NCI-H2196 treated with DMSO at 0.1 percent for 48 hours (cell line): ENCODE results near the gene PRTN3.

ENCODE experiments used
- DNase-seq: peaks from one replicate; lab custom pipeline; 2025; ENCODE audit not compliant: unreplicated experiment; lab: John Stamatoyannopoulos, UW

PRTN3 gene, protein sequence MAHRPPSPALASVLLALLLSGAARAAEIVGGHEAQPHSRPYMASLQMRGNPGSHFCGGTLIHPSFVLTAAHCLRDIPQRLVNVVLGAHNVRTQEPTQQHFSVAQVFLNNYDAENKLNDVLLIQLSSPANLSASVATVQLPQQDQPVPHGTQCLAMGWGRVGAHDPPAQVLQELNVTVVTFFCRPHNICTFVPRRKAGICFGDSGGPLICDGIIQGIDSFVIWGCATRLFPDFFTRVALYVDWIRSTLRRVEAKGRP

DNA sequence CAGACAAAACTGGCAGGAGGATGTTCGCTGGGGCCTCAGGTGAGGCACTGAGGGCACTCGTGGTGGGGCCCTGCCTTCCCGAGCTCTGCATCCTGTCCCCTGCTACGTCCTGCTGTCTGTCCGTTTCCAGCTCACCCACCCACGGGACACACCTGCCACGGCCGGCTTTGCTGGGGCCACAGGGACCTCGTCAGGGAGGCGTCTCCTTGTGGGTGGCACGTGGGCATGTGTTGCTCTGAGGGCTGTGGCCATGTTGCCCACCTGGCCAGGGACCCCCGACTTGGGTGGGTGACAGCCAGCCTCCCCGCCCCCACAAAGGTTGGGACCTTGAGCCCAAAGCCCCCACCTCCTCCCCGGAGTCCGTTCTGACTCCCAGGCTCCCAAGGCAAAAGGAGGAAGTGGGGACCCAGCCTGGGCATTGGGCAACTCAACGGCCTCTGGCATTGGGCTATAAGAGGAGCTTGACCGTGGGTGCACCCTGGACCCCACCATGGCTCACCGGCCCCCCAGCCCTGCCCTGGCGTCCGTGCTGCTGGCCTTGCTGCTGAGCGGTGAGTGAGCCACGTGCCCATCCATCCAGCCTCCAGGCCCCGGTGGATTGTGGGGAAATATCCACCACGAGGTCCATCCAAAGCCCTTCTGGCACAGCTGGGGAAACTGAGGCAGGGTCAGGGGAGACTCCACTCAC, at the start of gene PRTN3:
TSS of gene PRTN3 (plus strand) at position 481 of the 688 bp plus-strand sequence. CDS start at position 491, 10 bp downstream.
- no peak for DNase-seq

DNA sequence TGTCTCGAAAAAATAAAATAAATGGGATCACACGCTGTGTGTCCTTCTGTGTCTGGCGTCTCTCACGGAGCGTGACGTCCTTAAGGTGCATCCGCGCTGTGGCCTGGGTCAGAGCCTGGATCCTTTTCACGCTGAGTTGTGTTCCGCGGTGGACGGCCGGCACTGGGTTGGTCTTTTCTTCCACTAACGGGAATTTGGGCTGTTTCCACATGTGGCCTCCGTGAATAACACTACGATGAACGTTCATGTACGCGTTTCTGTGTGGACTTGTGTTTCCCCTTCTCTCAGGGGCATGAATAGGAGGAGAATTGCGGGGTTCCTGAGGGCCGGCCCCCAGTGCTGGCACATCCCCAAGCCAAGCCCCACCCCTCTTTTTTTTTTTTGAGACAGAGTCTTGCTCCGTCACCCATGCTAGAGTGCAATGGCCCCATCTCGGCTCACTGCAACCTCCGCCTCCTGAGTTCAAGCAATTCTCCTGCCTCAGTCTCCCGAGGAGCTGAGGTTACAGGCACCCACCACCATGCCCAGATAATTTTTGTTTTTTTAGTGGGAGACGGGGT, 49.7 kb upstream of the PRTN3 start:
- no peak for DNase-seq

- DNase-seq = no peak
These were observed 49.1 kb upstream of the PRTN3 start for GRCh38 chr19:791567-792305.

GRCh38 chr19:792306-792885, 48.4 kb upstream of the PRTN3 start:
- no peak for DNase-seq

DNA sequence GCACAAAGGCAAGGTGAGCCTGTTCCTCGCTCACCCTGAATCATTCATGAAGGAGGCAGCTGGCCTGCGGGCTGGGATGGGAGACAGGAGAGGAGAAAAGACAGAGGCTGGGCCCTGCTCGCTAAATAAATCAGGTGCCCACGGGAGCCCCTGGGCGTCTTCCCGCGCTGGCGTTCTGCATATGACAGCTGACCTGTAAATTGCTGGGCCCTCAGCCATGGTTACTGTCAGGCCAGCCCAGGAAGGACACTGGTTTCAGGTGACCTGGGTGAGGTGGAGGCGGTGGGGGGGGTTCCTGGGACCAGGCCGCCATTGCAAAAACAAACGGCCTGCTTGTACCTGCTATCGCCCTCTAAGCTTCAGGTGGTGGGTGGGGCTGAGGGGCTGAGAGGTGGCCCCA, 47.0 kb upstream of the PRTN3 start:
- DNase-seq = no peak

GRCh38 chr19:795073-795611, 45.7 kb upstream of the PRTN3 start:
- DNase-seq = no peak

- no peak for DNase-seq
These were observed 44.9 kb upstream of the PRTN3 start for GRCh38 chr19:795691-796581.

DNA sequence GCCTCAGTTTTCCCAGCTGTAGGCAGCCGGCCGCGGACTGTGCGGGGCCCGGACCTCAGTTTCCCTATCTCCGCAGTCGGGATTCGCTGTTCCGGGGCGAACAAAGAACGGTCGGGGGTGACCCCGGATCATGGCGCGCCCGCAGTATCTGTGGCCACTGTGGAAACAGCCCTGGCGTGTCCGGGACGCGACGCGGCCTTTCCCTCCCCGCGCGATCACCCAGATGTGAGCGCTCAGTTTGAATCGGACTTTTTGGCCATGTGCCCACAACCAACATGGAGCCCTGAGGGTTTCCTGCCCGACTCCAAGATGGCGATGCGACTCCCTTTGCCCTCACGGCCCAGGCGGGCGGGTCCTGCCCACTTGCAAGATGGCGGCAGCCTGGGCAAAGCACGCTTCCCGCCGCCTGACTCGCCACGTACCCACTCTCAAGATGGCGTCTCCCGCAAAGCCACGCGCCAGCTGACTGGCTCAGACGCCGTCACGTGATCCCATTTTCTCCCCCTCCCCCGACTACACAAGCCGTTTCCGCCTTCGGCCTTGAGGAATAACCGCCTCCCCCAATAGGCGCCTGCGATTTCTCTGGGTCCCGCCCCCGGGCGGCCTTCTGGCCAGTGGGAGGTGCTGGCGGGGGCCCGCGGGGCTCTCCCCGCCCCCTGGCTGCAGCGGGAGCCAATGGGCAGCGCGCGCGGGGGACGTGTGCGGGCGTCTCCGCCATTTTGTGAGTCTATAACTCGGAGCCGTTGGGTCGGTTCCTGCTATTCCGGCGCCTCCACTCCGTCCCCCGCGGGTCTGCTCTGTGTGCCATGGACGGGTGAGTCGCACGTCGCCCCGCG, 43.9 kb upstream of the PRTN3 start, which contains the start of gene PTBP1:
TSS of gene PTBP1 (plus strand) at position 761 of the 836 bp plus-strand sequence. CDS start at position 807, 46 bp downstream.
- peak; percentile 99 for DNase-seq

- peak; percentile 87 for DNase-seq
These were observed 43.0 kb upstream of the PRTN3 start for GRCh38 chr19:797528-798414.

DNA sequence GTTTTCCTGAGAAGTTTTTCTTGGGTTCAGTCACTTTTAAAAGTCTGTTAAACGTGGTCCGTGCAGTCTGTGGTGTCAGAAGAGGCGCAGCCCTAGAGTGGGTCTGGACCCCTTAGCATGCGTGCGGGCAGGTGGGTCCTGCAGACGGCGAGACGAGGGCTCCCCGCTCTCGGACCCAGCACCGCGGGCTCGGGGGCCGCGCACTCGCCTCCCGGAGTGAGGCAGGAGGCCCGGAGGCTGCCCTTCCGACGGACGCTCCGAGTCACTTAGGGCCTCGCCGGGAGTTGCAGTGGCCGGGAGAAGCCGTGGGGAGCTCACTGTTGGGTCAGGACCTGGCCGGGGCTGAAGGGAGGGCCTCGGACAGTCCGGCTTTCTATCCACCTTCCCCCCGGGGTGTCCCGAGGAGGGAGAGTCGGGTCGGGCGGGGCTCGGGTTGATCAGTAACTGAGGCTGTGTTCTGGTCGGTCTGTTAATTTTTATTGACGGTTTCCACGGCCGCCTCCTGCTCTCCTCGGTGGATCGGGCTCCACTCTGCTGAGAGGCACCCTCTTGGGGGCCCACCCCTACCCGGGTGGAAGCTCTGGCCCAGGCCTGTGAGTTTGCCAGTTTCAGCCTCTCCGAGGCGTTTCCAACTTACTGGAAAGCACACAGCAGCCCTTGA, 42.3 kb upstream of the PRTN3 start:
- no peak for DNase-seq

GRCh38 chr19:799076-799881, 41.5 kb upstream of the PRTN3 start:
- no peak for DNase-seq

GRCh38 chr19:800360-801029, 40.3 kb upstream of the PRTN3 start:
- DNase-seq = no peak

DNA sequence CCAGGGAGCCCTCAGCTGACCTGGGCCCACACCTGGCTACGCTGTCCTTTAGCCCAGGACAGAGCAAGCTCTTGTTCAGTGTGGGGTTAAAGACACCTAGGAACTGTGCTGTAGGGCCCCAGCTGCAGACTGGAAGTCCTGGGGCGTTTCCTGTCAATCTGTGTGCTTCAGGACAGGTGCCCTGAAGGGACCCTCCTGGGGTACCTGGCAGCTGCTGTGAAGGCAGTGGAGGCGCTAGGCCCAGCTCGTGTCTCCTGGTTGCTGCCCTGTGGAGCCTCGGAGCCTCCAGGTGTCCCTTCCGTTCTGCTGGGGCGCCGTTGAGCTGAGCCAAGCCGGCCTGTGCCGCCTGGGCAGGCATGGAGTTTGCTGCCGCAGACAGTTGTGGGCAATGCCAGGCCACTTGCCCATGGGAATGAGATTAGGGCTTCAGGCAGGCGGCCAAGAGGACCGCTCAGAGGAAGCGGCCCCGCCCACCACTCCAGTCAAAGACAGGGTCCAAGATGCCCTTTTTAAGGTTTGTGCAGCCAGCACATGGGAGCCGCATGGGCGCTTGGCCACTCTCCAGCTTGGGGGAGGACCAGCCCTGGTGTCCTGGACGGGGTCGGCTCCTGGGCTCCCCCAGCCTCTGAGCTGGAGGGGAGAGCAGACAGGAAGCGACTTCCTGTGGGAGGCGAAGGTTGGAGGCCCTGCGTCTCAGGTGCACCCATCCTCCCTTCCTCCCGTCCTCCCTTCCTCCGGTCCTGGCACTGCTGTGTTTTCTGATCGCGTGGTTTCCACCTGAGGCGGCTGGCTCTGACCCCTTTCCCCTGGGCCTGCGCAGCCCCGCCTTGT, 39.6 kb upstream of the PRTN3 start:
- peak; percentile 68 for DNase-seq

DNA sequence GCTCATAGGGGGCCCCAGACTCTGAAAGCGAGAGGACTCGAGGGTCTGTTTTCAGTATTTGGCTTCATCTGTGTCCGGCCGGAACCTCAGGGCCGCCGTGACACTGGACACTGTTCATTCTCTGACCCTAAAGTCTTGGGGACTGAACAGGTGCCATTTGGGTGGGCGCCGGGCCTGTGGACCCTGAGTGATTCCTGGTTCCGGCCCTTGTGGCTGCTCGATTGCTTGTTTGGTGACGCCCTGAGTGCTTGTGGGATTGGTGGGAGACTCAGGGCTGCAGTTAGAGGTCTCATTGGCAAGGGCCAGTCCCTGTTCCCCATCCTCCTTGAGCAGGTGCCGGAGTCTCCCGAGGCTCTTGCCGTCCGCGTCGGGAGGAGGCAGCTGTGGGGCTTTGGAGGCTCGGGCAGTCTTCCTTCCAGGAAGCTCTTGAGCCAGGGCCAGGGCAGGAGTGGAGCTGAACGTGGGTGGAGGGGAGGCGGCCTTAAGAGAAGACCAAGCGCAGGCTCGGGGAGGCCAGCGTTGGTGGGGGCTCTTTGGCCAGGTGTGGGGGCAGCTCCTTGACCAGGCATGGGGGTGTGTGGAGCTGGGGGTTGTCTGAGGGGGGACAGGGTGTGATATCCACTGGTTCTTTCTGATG, 38.8 kb upstream of the PRTN3 start:
- DNase-seq = no peak
